Measurements from ENCODE around the gene GRAMD1A.

The GRAMD1A gene

GRCh38 chr19:35052599-35053190 lies 52.6 kb downstream of the GRAMD1A start:
- no peak for TF ChIP-seq CTCF (conservative IDR thresholded peaks at IDR 0.05)
- TF ChIP-seq ZFX (IDR thresholded peaks at IDR 0.05): no peak
- H3K27ac ChIP-seq: no peak overlapping the region

- no peak overlapping the region for H3K27ac ChIP-seq
- TF ChIP-seq CTCF (conservative IDR thresholded peaks at IDR 0.05) (no peak), ZFX (IDR thresholded peaks at IDR 0.05) (no peak)
Measured at GRCh38 chr19:35053667-35054293, 53.7 kb downstream of the GRAMD1A start.

- H3K27ac ChIP-seq: no peak overlapping the region
- TF ChIP-seq CTCF (conservative IDR thresholded peaks at IDR 0.05) (no peak), ZFX (IDR thresholded peaks at IDR 0.05) (no peak)
Measured at GRCh38 chr19:35054626-35055025, 54.5 kb downstream of the GRAMD1A start.

GRCh38 chr19:35055715-35056179 lies 55.6 kb downstream of the GRAMD1A start:
- TF ChIP-seq ZFX (IDR thresholded peaks at IDR 0.05) (no peak), CTCF (conservative IDR thresholded peaks at IDR 0.05) (no peak)
- no peak overlapping the region for H3K27ac ChIP-seq

- TF ChIP-seq CTCF (conservative IDR thresholded peaks at IDR 0.05) (no peak), ZFX (IDR thresholded peaks at IDR 0.05) (no peak)
- H3K27ac ChIP-seq: no peak overlapping the region
Measured at GRCh38 chr19:35056513-35057063, 56.5 kb downstream of the GRAMD1A start.

- TF ChIP-seq CTCF (conservative IDR thresholded peaks at IDR 0.05) (no peak), ZFX (IDR thresholded peaks at IDR 0.05) (no peak)
- no peak overlapping the region for H3K27ac ChIP-seq
Measured at GRCh38 chr19:35058370-35058769, 58.2 kb downstream of the GRAMD1A start.

- TF ChIP-seq ZFX (IDR thresholded peaks at IDR 0.05) (no peak), CTCF (conservative IDR thresholded peaks at IDR 0.05) (no peak)
- no peak overlapping the region for H3K27ac ChIP-seq
Measured at GRCh38 chr19:35059006-35059798, 59.1 kb downstream of the GRAMD1A start.
